ENCODE measurements around the gene AGAP1.

DNA sequence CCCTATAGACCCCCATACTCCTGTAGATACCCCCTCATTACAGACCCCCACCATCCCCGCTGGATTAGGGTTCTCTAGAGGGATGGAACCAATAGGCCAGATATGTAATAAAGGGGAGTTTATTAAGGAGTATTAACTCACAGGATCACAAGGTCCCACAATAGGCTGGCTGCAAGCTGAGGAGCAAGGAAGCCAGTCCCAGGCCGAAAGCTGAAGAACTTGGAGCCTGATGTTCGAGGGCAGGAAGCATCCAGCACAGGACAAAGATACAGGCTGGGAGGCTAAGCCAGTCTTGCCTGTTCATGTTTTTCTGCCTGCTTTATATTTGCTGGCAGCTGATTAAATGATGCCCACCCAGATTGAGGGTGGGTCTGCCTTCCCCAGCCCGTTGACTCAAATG lies 106.6 kb downstream of the AGAP1 start:
- no peak for TF ChIP-seq ZC3H11A (IDR thresholded peaks at IDR 0.05)
- TF ChIP-seq, protein P1, sequence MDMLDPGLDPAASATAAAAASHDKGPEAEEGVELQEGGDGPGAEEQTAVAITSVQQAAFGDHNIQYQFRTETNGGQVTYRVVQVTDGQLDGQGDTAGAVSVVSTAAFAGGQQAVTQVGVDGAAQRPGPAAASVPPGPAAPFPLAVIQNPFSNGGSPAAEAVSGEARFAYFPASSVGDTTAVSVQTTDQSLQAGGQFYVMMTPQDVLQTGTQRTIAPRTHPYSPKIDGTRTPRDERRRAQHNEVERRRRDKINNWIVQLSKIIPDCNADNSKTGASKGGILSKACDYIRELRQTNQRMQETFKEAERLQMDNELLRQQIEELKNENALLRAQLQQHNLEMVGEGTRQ (IDR thresholded peaks at IDR 0.05), result no peak
- TF ChIP-seq CTCF (IDR thresholded peaks at IDR 0.05), result no peak
- TF ChIP-seq FOSL2 (IDR thresholded peaks at IDR 0.05), result no peak
- no peak for TF ChIP-seq FOSL2 (CRISPR knock-in tag; IDR thresholded peaks at IDR 0.05)
- TF ChIP-seq BHLHE40 (IDR thresholded peaks at IDR 0.05; ENCODE audit: low read depth, low read length), result no peak

All from A549 (cell line).